Endothelial cell of umbilical vein (primary cell): ENCODE results near the gene GALNT8. TPM values are rescaled to one million over a fixed set of nuclear protein-coding genes. Genes with fewer than 3 reads are reported as not detected.

ENCODE experiments used
- BruUV-seq: library from RNA; stranded (reverse); fragments of 400-500 nt; replicated peaks from 2 replicates; lab custom pipeline; 2021; lab: Mats Ljungman, UMichigan
- CTCF ChIA-PET: fragments of 300-600, 350-600 bp; sonication (Branson Sonifier 250); formaldehyde crosslinking; loops from one replicate; lab custom pipeline; 2021; ENCODE audit warnings: antibody characterized with exemption, inconsistent platforms; lab: Charles Lee
- POLR2A ChIA-PET: fragments of 300-600, 350-600 bp; sonication (Branson Sonifier 250); formaldehyde crosslinking; loops from one replicate; lab custom pipeline; 2021; ENCODE audit warnings: antibody characterized with exemption, inconsistent platforms; lab: Charles Lee
- DNase-seq: peaks from one replicate; pipeline ENCODE4 v3.0.0-alpha.2; 2011; ENCODE audit warnings: low read depth, low spot score
- FAIRE-seq: peaks from 2 replicates; lab custom pipeline; 2011; peaks lifted over from hg19 to GRCh38; lab: Jason Lieb, UNC
- H2AFZ ChIP-seq: 2 replicates; pipeline ENCODE4 v1.6.0; 2012; ENCODE audit warnings: low read depth, low read length, control low read depth, inconsistent platforms
- H3K27ac ChIP-seq: 2 replicates; pipeline ENCODE4 v1.5.1; 2011; ENCODE audit warnings: low read depth, mild to moderate bottlenecking, control low read depth, low read length, moderate library complexity; ENCODE audit not compliant: insufficient read depth
- H3K27me3 ChIP-seq, 2 experiments: 2 replicates each; pipeline versions ENCODE4 v1.6.0 to v1.6.1; 2011; ENCODE audit warnings: low read length in 2 of 2, mixed read lengths in 1 of 2; ENCODE audit not compliant: control insufficient read depth in 2 of 2, insufficient read depth in 2 of 2
- H3K36me3 ChIP-seq, 2 experiments: 2 replicates in 1 of 2; 3 replicates in 1 of 2; pipeline ENCODE4 v1.5.1; 2011; ENCODE audit warnings: low read length in 2 of 2, mild to moderate bottlenecking in 1 of 2, moderate library complexity in 1 of 2; ENCODE audit not compliant: control insufficient read depth in 2 of 2, insufficient read depth in 2 of 2; ENCODE audit errors: extremely low read depth in 1 of 2
- H3K4me1 ChIP-seq: 3 replicates; pipeline ENCODE4 v1.5.1; 2011; ENCODE audit warnings: mild to moderate bottlenecking, low read length; ENCODE audit not compliant: control insufficient read depth, insufficient read depth; ENCODE audit errors: extremely low read depth
- H3K4me2 ChIP-seq: 2 replicates; pipeline ENCODE4 v1.6.1; 2011; ENCODE audit warnings: low read length, control low read depth, mixed read lengths; ENCODE audit not compliant: insufficient read depth
- H3K4me3 ChIP-seq, 3 experiments: fragments of 200-600 bp in 1 of 3; sonication (generic), shearing (Covaris generic) in 1 of 3; replicated peaks in 1 of 3; 2 replicates each; pipeline ENCODE4 v1.5.1; 2011 to 2016; ENCODE audit warnings: control low read depth in 3 of 3, low read length in 3 of 3, mild to moderate bottlenecking in 2 of 3, inconsistent platforms in 1 of 3, low read depth in 1 of 3, moderate library complexity in 1 of 3; ENCODE audit not compliant: insufficient read depth in 1 of 3
- H3K79me2 ChIP-seq: 2 replicates; pipeline ENCODE4 v1.6.0; 2012; ENCODE audit warnings: low read length, inconsistent platforms; ENCODE audit not compliant: control insufficient read depth, insufficient read depth
- H3K9ac ChIP-seq: replicated peaks from 2 replicates; pipeline ENCODE3; 2011; ENCODE audit warnings: low read length, control low read depth; ENCODE audit not compliant: insufficient read depth; ENCODE audit errors: extremely low read depth
- H3K9me1 ChIP-seq: replicated peaks from 3 replicates; pipeline ENCODE4 v1.6.0; 2011; ENCODE audit warnings: mild to moderate bottlenecking, low read length; ENCODE audit not compliant: control insufficient read depth, insufficient read depth; ENCODE audit errors: extremely low read depth
- H3K9me3 ChIP-seq: replicated peaks from 2 replicates; pipeline ENCODE4 v1.5.1; 2012; ENCODE audit warnings: low read length, inconsistent platforms; ENCODE audit not compliant: control insufficient read depth, insufficient read depth
- H4K20me1 ChIP-seq: replicated peaks from 2 replicates; pipeline ENCODE3; 2011; ENCODE audit warnings: mild to moderate bottlenecking, low read length; ENCODE audit not compliant: control insufficient read depth, insufficient read depth; ENCODE audit errors: extremely low read depth
- EZH2 ChIP-seq: IDR thresholded peaks from 2 replicates; pipeline ENCODE4 v1.6.1; 2012; ENCODE audit warnings: borderline replicate concordance, low read depth, mild to moderate bottlenecking, moderate library complexity, low read length, inconsistent platforms; ENCODE audit not compliant: severe bottlenecking
- FOS ChIP-seq: IDR thresholded peaks from 2 replicates; pipeline ENCODE4 v1.6.1; 2011; ENCODE audit warnings: mild to moderate bottlenecking, low read length, moderate library complexity, borderline replicate concordance; ENCODE audit not compliant: insufficient read depth
- GATA2 ChIP-seq: IDR thresholded peaks from 2 replicates; pipeline ENCODE4 v1.7.0; 2011; ENCODE audit warnings: low read depth, mild to moderate bottlenecking, moderate library complexity, mixed read lengths, low read length; ENCODE audit not compliant: insufficient read length, insufficient read depth
- JUN ChIP-seq: IDR thresholded peaks from 2 replicates; pipeline ENCODE4 v1.6.1; 2011; ENCODE audit warnings: borderline replicate concordance, low read depth; ENCODE audit not compliant: insufficient read length, insufficient read depth
- MYC ChIP-seq: IDR thresholded peaks from one replicate; pipeline ENCODE4 v1.6.1; 2011; ENCODE audit warnings: mild to moderate bottlenecking, low read depth, low read length
- POLR2A ChIP-seq: IDR thresholded peaks from 2 replicates; pipeline ENCODE4 v1.6.1; 2012; ENCODE audit warnings: low read depth, mild to moderate bottlenecking, control low read depth, low read length
- POLR2AphosphoS5 ChIP-seq: IDR thresholded peaks from 2 replicates; pipeline ENCODE4 v1.6.1; 2012; ENCODE audit warnings: low read depth, mild to moderate bottlenecking, control low read depth, low read length, moderate library complexity; ENCODE audit not compliant: insufficient read depth
- dilution Hi-C: fragments of 300-500 bp; cut with MboI; formaldehyde crosslinking; loops from one replicate; pipeline ENCODE4 v1.15.0; 2019; ENCODE audit warnings: low sequenced_read_pairs; ENCODE audit not compliant: extremely low pct_ligation_motif_present
- intact Hi-C: fragments of 100-400 bp; cut with micrococcal nuclease; formaldehyde crosslinking; loops from one replicate; pipeline ENCODE4 v1.10.0; 2022
- polyA plus RNA-seq, 4 experiments: library from polyadenylated mRNA; depleted of rRNA in 3 of 4; stranded (reverse) in 3 of 4; unstranded in 1 of 4; fragments of >200 nt; gene quantifications; 2 replicates each; pipeline versions ENCODE4 v1.2.1 to v1.2.3, GENCODE V29; 2011 to 2012; ENCODE audit warnings: missing spikeins in 1 of 4
- total RNA-seq: library from RNA; stranded (reverse); gene quantifications from 2 replicates; pipeline ENCODE4 v1.2.3, GENCODE V29; 2021
- TF ChIP-seq, protein P1 (sequence below), 2 donors: IDR thresholded peaks; 1 replicate in 1 of 2; 2 replicates in 1 of 2; pipeline ENCODE4 v1.5.1; 2011; ENCODE audit warnings: low read length in 2 of 2, mild to moderate bottlenecking in 2 of 2, moderate library complexity in 2 of 2, control low read depth in 1 of 2, inconsistent platforms in 1 of 2, low read depth in 1 of 2; ENCODE audit not compliant: insufficient read depth in 1 of 2; ENCODE audit errors: extremely low read depth in 1 of 2
- TF ChIP-seq, protein P2 (sequence below): IDR thresholded peaks from 2 replicates; pipeline ENCODE4 v1.6.1; 2011; ENCODE audit not compliant: insufficient read depth, insufficient read length

The GALNT8 gene
- total and polyA plus RNA-seq, 2 donors (not counting 3 experiments of a cell fraction or from before 2014, with no cell fraction given), result 0.03 to 0.09 TPM

DNA sequence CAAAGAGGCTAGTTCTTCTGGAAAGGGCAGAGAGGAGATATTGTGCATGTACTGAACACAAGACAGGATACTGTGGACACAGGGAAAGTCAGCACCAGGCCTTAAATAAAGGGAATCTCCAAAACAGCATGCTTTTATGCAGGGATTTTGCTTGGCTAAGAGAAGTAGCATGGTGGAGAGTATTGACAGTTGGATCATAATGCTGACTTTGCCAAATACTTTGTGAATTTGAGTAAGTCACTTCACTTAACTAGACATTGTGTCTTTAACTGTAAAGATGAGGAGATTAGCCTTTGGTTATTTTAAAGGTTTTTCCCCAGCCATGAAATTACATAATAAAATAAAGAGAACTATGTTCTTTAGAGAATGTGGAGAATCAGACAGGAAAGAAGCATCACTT is 24.5 kb downstream of the GALNT8 start:
- no peaks in the 10 kb centered on the region for H3K27me3 ChIP-seq
- no peaks in the 10 kb centered on the region for H3K4me1 ChIP-seq
- FAIRE-seq (no peak), DNase-seq (no peak)
- intact Hi-C loops (no loop called here), dilution Hi-C loops (loop anchor here (10.0 kb wide), 1 partner anchor 100 kb away; the partner anchor contains the start of genes AKAP3 and NDUFA9)
- no peaks in the 10 kb centered on the region for H4K20me1 ChIP-seq
- no peak overlapping the region for H3K4me3 ChIP-seq
- no peak overlapping the region for H3K9ac ChIP-seq
- ChIA-PET POLR2A (no interaction called here), CTCF (no interaction called here)
- no peak overlapping the region for H3K27ac ChIP-seq
- BruUV-seq, result no TSS peak
- no peaks in the 10 kb centered on the region for H3K36me3 ChIP-seq
- H3K9me1 ChIP-seq, result no peaks in the 10 kb centered on the region
- H3K9me3 ChIP-seq, result no peaks in the 10 kb centered on the region
- H3K79me2 ChIP-seq, result no peaks in the 10 kb centered on the region
- TF ChIP-seq GATA2 (no peak), MYC (no peak), JUN (no peak), POLR2AphosphoS5 (no peak)
- TF ChIP-seq, protein P1, sequence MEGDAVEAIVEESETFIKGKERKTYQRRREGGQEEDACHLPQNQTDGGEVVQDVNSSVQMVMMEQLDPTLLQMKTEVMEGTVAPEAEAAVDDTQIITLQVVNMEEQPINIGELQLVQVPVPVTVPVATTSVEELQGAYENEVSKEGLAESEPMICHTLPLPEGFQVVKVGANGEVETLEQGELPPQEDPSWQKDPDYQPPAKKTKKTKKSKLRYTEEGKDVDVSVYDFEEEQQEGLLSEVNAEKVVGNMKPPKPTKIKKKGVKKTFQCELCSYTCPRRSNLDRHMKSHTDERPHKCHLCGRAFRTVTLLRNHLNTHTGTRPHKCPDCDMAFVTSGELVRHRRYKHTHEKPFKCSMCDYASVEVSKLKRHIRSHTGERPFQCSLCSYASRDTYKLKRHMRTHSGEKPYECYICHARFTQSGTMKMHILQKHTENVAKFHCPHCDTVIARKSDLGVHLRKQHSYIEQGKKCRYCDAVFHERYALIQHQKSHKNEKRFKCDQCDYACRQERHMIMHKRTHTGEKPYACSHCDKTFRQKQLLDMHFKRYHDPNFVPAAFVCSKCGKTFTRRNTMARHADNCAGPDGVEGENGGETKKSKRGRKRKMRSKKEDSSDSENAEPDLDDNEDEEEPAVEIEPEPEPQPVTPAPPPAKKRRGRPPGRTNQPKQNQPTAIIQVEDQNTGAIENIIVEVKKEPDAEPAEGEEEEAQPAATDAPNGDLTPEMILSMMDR (IDR thresholded peaks at IDR 0.05; ENCODE audit: extremely low read depth in 1 of 2, insufficient read depth in 1 of 2, low read depth in 1 of 2, low read length in 2 of 2), result no peak
- no peak overlapping the region for H2AFZ ChIP-seq
- no peak overlapping the region for H3K4me2 ChIP-seq

DNA sequence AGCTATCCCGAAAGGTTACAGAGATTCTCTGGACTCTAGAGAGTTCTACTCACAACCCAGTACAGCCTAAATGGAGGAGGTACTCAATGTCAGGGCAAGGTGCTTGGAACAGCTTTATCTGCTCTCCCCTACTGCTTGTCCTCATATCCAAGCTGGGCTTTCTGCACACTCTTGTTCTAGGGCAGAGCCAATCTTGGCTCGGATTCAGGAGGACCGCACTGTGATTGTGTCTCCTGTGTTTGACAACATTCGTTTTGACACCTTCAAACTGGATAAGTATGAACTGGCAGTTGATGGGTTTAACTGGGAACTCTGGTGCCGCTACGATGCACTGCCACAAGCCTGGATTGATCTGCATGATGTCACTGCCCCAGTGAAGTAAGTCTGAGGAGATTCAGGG is 25.0 kb downstream of the GALNT8 start:
- TF ChIP-seq GATA2 (no peak), JUN (no peak), POLR2A (no peak), EZH2 (no peak), POLR2AphosphoS5 (no peak), MYC (no peak), FOS (no peak)
- TF ChIP-seq, protein P1 (IDR thresholded peaks at IDR 0.05; ENCODE audit: extremely low read depth in 1 of 2, insufficient read depth in 1 of 2, low read depth in 1 of 2, low read length in 2 of 2), result no peak
- TF ChIP-seq, protein P2, sequence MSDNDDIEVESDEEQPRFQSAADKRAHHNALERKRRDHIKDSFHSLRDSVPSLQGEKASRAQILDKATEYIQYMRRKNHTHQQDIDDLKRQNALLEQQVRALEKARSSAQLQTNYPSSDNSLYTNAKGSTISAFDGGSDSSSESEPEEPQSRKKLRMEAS, result no peak
- Histone ChIP-seq H3K36me3 (no peaks in the 10 kb centered on the region), H3K9me3 (no peaks in the 10 kb centered on the region), H4K20me1 (no peaks in the 10 kb centered on the region), H3K27me3 (no peaks in the 10 kb centered on the region), H3K4me2 (no peak overlapping the region), H3K79me2 (no peaks in the 10 kb centered on the region), H3K27ac (no peak overlapping the region), H2AFZ (no peak overlapping the region), H3K9me1 (no peaks in the 10 kb centered on the region), H3K9ac (no peak overlapping the region), H3K4me3 (no peak overlapping the region), H3K4me1 (no peaks in the 10 kb centered on the region)
- FAIRE-seq, result no peak
- dilution Hi-C loops, result loop anchor here (10.0 kb wide), 1 partner anchor 100 kb away; the partner anchor contains the start of genes AKAP3 and NDUFA9
- intact Hi-C loops, result no loop called here
- DNase-seq, result no peak
- CTCF ChIA-PET, result no interaction called here
- no TSS peak for BruUV-seq
- POLR2A ChIA-PET, result no interaction called here
